Measurements from ENCODE around the gene CCDC92B.
A peak's percentile ranks its signal among the peaks of the same experiment; 100 is the strongest.

CCDC92B gene

DNA sequence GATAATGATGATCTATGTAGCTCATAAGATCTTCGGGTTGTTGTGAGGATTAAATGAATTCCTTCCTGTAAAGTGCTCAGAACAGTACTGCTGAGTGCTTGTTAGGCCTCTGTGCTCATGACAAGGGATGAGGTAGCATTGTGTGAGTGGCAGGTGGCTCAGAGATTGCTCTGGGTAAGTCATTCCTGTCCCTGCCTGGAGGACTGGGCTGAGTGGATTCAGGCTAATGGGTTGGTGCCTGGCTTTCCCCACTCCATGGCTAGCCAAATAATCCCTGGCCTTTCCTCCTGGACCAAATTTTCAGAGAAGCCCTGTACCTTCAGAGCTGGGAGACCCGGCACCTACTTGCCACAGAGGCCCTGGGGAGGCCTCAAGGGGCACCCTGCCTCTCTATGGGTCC lies 1.3 kb upstream of the CCDC92B start:
- H3K4me3 ChIP-seq (ENCODE audit: low read depth, low read length): no peak overlapping the region
- DNase-seq (ENCODE audit: low read depth): no peak
- TF ChIP-seq MYC (IDR thresholded peaks at IDR 0.05; ENCODE audit: low read depth, low read length) (no peak), POLR2A (IDR thresholded peaks at IDR 0.05; ENCODE audit: extremely low read depth, insufficient read length) (no peak)
- TF ChIP-seq, protein P1, sequence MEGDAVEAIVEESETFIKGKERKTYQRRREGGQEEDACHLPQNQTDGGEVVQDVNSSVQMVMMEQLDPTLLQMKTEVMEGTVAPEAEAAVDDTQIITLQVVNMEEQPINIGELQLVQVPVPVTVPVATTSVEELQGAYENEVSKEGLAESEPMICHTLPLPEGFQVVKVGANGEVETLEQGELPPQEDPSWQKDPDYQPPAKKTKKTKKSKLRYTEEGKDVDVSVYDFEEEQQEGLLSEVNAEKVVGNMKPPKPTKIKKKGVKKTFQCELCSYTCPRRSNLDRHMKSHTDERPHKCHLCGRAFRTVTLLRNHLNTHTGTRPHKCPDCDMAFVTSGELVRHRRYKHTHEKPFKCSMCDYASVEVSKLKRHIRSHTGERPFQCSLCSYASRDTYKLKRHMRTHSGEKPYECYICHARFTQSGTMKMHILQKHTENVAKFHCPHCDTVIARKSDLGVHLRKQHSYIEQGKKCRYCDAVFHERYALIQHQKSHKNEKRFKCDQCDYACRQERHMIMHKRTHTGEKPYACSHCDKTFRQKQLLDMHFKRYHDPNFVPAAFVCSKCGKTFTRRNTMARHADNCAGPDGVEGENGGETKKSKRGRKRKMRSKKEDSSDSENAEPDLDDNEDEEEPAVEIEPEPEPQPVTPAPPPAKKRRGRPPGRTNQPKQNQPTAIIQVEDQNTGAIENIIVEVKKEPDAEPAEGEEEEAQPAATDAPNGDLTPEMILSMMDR (IDR thresholded peaks at IDR 0.05; ENCODE audit: low read depth, low read length): no peak
- TF ChIP-seq, protein P2, sequence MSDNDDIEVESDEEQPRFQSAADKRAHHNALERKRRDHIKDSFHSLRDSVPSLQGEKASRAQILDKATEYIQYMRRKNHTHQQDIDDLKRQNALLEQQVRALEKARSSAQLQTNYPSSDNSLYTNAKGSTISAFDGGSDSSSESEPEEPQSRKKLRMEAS (IDR thresholded peaks at IDR 0.05; ENCODE audit: low read depth, low read length): no peak

DNA sequence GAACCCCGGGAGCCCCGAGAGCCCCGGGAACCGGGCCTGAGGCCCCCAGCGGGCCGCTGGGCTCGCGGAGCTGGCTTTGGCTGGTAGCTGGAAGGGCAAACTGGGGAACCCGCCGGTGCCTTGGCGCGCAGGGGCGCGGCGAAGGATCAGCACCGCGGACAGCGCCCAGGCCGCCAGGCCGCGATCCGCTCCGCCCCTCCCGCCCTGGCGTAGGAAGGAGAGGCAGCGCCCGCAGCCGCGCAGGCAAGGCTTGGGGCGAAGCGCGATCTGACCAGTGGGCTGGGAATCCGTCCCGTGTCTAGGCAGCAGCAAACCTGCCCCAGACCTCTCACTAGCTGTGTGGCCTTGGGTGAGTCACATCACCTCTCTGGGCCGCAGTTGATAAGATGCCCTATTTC lies 331 bp upstream of the CCDC92B start:
- peak; percentile 72 for DNase-seq (ENCODE audit: low read depth)
- no peak overlapping the region for H3K4me3 ChIP-seq (ENCODE audit: low read depth, low read length)
- TF ChIP-seq, protein P2 (IDR thresholded peaks at IDR 0.05; ENCODE audit: low read depth, low read length): peak; percentile 61
- TF ChIP-seq POLR2A (IDR thresholded peaks at IDR 0.05; ENCODE audit: extremely low read depth, insufficient read length) (no peak), MYC (IDR thresholded peaks at IDR 0.05; ENCODE audit: low read depth, low read length) (0 out of 2 replicates have a peak, but pooled peaks have one; percentile 15)
- TF ChIP-seq, protein P1 (IDR thresholded peaks at IDR 0.05; ENCODE audit: low read depth, low read length): no peak

DNA sequence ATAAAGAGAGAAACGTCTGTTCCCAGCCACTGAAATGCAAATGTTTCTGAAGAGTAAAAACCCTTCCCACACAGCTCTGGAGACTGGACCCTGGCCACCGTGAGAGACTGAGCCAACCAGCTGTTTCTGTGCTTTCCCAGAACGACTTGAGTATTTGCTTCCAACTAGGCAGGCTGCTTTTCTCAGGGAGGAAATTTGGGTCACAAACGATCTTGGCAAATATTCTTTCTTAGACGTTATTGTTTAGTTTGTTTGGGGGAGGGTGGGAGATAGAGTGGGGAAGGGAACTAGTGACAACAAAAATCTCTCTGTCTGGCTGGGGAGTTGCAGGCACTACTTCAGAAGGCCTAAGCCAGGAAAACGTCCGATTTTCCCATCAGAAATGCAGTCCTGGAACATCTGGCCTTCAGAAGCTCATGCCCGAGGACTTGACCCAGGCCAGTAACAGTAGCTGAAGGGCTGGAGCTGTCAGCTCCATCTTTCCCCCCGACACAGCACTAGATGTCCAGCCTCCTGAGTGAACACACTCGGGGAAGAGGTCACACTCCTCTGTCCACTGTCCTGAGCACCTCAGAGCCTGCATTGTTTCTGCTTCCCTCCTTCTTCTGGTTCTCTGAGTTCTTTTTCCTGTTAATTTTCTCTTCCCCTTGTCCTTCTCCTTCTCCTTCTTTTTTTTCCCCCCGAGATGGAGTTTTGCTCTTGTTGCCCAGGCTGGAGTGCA lies 4.0 kb downstream of the CCDC92B start:
- TF ChIP-seq, protein P1 (IDR thresholded peaks at IDR 0.05; ENCODE audit: low read depth, low read length): no peak
- TF ChIP-seq, protein P2 (IDR thresholded peaks at IDR 0.05; ENCODE audit: low read depth, low read length): no peak
- no peak for TF ChIP-seq MYC (IDR thresholded peaks at IDR 0.05; ENCODE audit: low read depth, low read length)
- TF ChIP-seq POLR2A (IDR thresholded peaks at IDR 0.05; ENCODE audit: extremely low read depth, insufficient read length): no peak
- DNase-seq (ENCODE audit: low read depth): no peak
- H3K4me3 ChIP-seq (ENCODE audit: low read depth, low read length): no peak overlapping the region

DNA sequence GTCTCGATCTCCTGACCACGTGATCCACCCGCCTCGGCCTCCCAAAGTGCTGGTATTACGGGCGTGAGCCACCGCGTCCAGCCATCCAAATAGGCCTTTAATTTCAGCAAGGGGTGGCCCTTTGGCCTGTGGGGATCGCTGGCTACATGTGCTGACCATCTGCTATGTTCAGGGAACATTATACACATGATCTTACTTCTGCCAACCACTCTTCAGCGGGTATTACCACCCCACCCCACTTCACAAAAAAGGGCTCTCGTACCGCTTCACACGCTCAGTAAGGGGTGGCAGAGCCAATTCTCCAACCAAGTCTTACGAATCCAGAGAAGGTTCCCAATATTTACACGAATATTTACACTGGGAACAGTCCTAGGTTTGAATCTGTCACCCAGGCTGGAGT lies 11.8 kb downstream of the CCDC92B start:
- H3K4me3 ChIP-seq (ENCODE audit: low read depth, low read length): no peak overlapping the region
- no peak for DNase-seq (ENCODE audit: low read depth)
- TF ChIP-seq, protein P2 (IDR thresholded peaks at IDR 0.05; ENCODE audit: low read depth, low read length): no peak
- TF ChIP-seq POLR2A (IDR thresholded peaks at IDR 0.05; ENCODE audit: extremely low read depth, insufficient read length) (no peak), MYC (IDR thresholded peaks at IDR 0.05; ENCODE audit: low read depth, low read length) (no peak)
- TF ChIP-seq, protein P1 (IDR thresholded peaks at IDR 0.05; ENCODE audit: low read depth, low read length): no peak

DNA sequence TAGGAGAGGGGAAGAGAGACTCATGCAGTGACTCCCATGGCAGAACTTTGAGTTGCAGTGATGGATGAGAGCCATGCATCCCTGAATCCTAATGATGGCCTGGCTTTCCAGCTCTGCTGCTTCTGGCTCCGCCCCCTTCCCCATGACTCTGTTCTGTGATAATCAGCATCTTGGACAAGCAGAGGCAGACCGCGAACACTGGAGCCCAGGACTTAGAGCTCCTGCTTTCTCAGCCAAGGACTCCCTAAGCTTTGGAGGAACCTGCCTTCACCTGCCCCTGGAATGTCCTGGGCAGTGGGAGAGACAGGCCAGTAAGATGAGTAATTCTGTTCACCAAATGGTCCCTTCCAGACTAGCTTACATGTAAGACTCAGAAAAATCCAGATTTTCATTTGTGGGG lies 12.5 kb downstream of the CCDC92B start:
- no peak for DNase-seq (ENCODE audit: low read depth)
- TF ChIP-seq, protein P2 (IDR thresholded peaks at IDR 0.05; ENCODE audit: low read depth, low read length): no peak
- TF ChIP-seq, protein P1 (IDR thresholded peaks at IDR 0.05; ENCODE audit: low read depth, low read length): no peak
- TF ChIP-seq POLR2A (IDR thresholded peaks at IDR 0.05; ENCODE audit: extremely low read depth, insufficient read length): no peak
- no peak for TF ChIP-seq MYC (IDR thresholded peaks at IDR 0.05; ENCODE audit: low read depth, low read length)

More for the DNA sequence above, 12.5 kb downstream of the CCDC92B start:
- H3K4me3 ChIP-seq (ENCODE audit: low read depth, low read length): no peak overlapping the region

Measured in NB4 (cell line).